Activated CD8-positive, alpha-beta memory T cell treated with anti-CD3 and anti-CD28 coated beads, Interleukin-2, amount 50 U/mL, for 4 hours (primary cell): ENCODE data around the gene DLX1.
"Not testable (repeated sequence)": the region's sequence is repeated elsewhere in the genome, so short reads cannot be mapped to it uniquely, and the experiment has no call there.

Source experiments
- DNase-seq: peaks from one replicate; pipeline ENCODE4 v3.0.0-alpha.2; 2020

Gene DLX1

GRCh38 chr2:172120118-172120517 is 34.8 kb downstream of the DLX1 start:
- no peak for DNase-seq

GRCh38 chr2:172128484-172128883 is 43.2 kb downstream of the DLX1 start:
- no peak for DNase-seq

- DNase-seq: no peak
These were observed 44.1 kb downstream of the DLX1 start for GRCh38 chr2:172129404-172129803.

- no peak for DNase-seq
These were observed 46.6 kb downstream of the DLX1 start for GRCh38 chr2:172131713-172132555.

- DNase-seq: no peak
These were observed 49.0 kb downstream of the DLX1 start for GRCh38 chr2:172134270-172134669.

GRCh38 chr2:172135446-172135845 is 50.1 kb downstream of the DLX1 start:
- no peak for DNase-seq

- DNase-seq: no peak
These were observed 51.8 kb downstream of the DLX1 start for GRCh38 chr2:172137109-172137508.

- DNase-seq: no peak
These were observed 52.6 kb downstream of the DLX1 start for GRCh38 chr2:172137943-172138342.

- DNase-seq: not testable (repeated sequence)
These were observed 53.4 kb downstream of the DLX1 start for GRCh38 chr2:172138727-172139126.
